Brain microvascular endothelial cell (primary cell): ENCODE data around the gene ADAM12.

ENCODE experiments used
- DNase-seq: peaks from one replicate; pipeline ENCODE4 v3.0.0-alpha.2; 2020
- H3K27ac ChIP-seq: fragments of 250-450 bp; sonication (Bioruptor Pico); 2 replicates; pipeline ENCODE4 v1.5.1; 2020; ENCODE audit warnings: mild to moderate bottlenecking, moderate library complexity
- H3K27me3 ChIP-seq: fragments of 250-450 bp; sonication (Bioruptor Pico); replicated peaks from 2 replicates; pipeline ENCODE4 v1.5.1; 2020; ENCODE audit warnings: mild to moderate bottlenecking
- H3K36me3 ChIP-seq: fragments of 250-450 bp; sonication (Bioruptor Pico); replicated peaks from 2 replicates; pipeline ENCODE4 v1.5.1; 2020; ENCODE audit warnings: mild to moderate bottlenecking
- H3K4me3 ChIP-seq: 2 replicates; pipeline ENCODE4 v1.5.1; 2011; ENCODE audit warnings: low read depth, mild to moderate bottlenecking, control low read depth, low read length, moderate library complexity
- CTCF ChIP-seq: IDR thresholded peaks from 2 replicates; pipeline ENCODE4 v1.5.1; 2011; ENCODE audit warnings: low read depth, mild to moderate bottlenecking, moderate library complexity, low read length, control low read depth, inconsistent platforms; ENCODE audit errors: missing control alignments
- in situ Hi-C: cut with HindIII; loops from 2 replicates; pipeline ENCODE4 v1.10.0; 2017; ENCODE audit warnings: low sequenced_read_pairs, low pct_ligation_motif_present

The ADAM12 gene

GRCh38 chr10:126235091-126235978 is 152.9 kb downstream of the ADAM12 start:
- no peak for DNase-seq
- Histone ChIP-seq H3K27ac (no peak overlapping the region), H3K4me3 (no peak overlapping the region), H3K27me3 (no peaks in the 10 kb centered on the region), H3K36me3 (no peaks in the 10 kb centered on the region)
- TF ChIP-seq CTCF, result no peak
- in situ Hi-C loops, result no loop called here

- Histone ChIP-seq H3K27me3 (no peaks in the 10 kb centered on the region), H3K36me3 (no peaks in the 10 kb centered on the region), H3K4me3 (no peak overlapping the region), H3K27ac (no peak overlapping the region)
- no peak for DNase-seq
- in situ Hi-C loops, result no loop called here
- no peak for TF ChIP-seq CTCF
These were observed 153.6 kb downstream of the ADAM12 start for GRCh38 chr10:126234630-126235029.

- in situ Hi-C loops, result no loop called here
- no peak for TF ChIP-seq CTCF
- Histone ChIP-seq H3K27me3 (no peaks in the 10 kb centered on the region), H3K27ac (no peak overlapping the region), H3K36me3 (no peaks in the 10 kb centered on the region), H3K4me3 (no peak overlapping the region)
- DNase-seq, result no peak
These were observed 154.8 kb downstream of the ADAM12 start for GRCh38 chr10:126233182-126234148.

GRCh38 chr10:126230587-126230986 is 157.7 kb downstream of the ADAM12 start:
- Histone ChIP-seq H3K36me3 (no peaks in the 10 kb centered on the region), H3K4me3 (no peak overlapping the region), H3K27ac (no peak overlapping the region), H3K27me3 (no peaks in the 10 kb centered on the region)
- no peak for DNase-seq
- in situ Hi-C loops, result no loop called here
- no peak for TF ChIP-seq CTCF

- H3K4me3 ChIP-seq, result no peak overlapping the region
- TF ChIP-seq CTCF, result no peak
- DNase-seq, result no peak
- in situ Hi-C loops, result no loop called here
- H3K36me3 ChIP-seq, result no peaks in the 10 kb centered on the region
- no peak overlapping the region for H3K27ac ChIP-seq
- no peaks in the 10 kb centered on the region for H3K27me3 ChIP-seq
These were observed 158.6 kb downstream of the ADAM12 start for GRCh38 chr10:126229686-126230085.
